Measurements from ENCODE around the gene PLXNA4.

The PLXNA4 gene

DNA sequence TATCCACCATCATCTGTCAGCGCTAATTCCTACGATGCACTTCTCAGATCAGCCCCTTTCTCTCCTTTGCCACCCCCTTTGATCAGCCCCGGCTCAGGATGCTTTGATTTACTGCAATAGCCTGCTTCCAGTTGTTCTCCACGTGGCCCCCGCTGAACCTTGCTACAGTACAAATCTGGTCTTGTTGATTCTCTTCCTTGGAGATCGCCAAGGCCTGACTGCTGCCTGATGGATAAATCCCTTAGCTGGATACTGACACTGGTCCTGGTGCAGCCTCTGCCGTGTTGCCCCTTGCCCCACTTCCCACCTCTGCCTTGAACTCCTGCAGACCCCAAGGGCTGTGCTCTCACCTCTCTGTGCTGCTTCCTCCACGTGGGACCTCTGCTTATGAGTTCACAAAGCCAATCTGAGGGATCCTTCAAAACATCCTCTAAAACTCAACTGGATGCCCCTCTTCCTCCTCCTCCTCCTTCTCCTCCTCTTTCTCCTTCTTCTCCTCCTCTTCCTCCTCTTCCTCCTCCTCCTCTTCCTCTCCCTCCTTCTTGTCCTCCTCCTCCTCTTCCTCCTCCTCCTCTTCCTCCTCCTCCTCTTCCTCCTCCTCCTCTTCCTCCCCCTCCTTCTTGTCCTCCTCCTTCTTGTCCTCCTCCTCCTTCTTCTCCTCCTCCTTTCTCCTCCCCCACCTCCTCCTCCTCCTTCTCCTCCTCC lies 15.3 kb downstream of the PLXNA4 start:
- Histone ChIP-seq H2AFZ (ENCODE audit: low read length) (no peak overlapping the region), H3K9ac (ENCODE audit: low read length) (no peak overlapping the region), H3K4me3 (ENCODE audit: low read depth, low read length, poor library complexity, severe bottlenecking) (no peak overlapping the region), H3K27ac (ENCODE audit: low read depth, low read length, poor library complexity, severe bottlenecking) (no peak overlapping the region), H3K79me2 (ENCODE audit: insufficient read depth, low read length) (no peaks in the 10 kb centered on the region), H3K4me2 (ENCODE audit: low read length) (no peak overlapping the region), H3K9me3 (ENCODE audit: low read length) (no peaks in the 10 kb centered on the region), H3K9me2 (ENCODE audit: low read depth, low read length) (no peaks in the 10 kb centered on the region), H3K4me1 (ENCODE audit: insufficient read depth, low read length, severe bottlenecking) (no peaks in the 10 kb centered on the region), H3K36me3 (ENCODE audit: insufficient read depth, low read length) (no peaks in the 10 kb centered on the region), H3K27me3 (ENCODE audit: insufficient read depth, low read length) (no peaks in the 10 kb centered on the region), H3F3A (ENCODE audit: insufficient read depth, low read length) (no peaks in the 10 kb centered on the region), H4K20me1 (ENCODE audit: insufficient read depth, low read length) (no peaks in the 10 kb centered on the region)
- no peak for TF ChIP-seq EZH2 (IDR thresholded peaks at IDR 0.05; ENCODE audit: borderline replicate concordance, low read length)
- TF ChIP-seq, protein P1, sequence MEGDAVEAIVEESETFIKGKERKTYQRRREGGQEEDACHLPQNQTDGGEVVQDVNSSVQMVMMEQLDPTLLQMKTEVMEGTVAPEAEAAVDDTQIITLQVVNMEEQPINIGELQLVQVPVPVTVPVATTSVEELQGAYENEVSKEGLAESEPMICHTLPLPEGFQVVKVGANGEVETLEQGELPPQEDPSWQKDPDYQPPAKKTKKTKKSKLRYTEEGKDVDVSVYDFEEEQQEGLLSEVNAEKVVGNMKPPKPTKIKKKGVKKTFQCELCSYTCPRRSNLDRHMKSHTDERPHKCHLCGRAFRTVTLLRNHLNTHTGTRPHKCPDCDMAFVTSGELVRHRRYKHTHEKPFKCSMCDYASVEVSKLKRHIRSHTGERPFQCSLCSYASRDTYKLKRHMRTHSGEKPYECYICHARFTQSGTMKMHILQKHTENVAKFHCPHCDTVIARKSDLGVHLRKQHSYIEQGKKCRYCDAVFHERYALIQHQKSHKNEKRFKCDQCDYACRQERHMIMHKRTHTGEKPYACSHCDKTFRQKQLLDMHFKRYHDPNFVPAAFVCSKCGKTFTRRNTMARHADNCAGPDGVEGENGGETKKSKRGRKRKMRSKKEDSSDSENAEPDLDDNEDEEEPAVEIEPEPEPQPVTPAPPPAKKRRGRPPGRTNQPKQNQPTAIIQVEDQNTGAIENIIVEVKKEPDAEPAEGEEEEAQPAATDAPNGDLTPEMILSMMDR (IDR thresholded peaks at IDR 0.05; ENCODE audit: low read length), result no peak

DNA sequence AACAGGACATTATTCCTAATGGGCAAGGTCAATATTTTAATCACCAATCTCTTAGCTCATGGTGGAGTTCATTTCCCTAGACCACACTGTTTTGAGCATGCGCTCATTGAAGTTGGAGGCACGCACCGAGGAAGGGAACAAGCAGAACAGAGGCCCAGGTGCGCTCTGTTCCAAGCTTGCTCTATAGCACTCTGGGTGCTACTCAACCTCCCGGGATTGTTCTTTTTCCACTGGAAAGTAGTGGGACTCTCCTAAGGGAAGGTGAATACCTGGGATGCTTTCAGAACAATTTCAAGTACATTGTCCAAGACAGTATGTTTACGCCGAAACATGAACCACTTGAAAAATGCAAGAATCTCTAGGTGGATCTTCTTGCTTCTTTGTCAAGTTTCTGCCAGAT lies 16.2 kb downstream of the PLXNA4 start:
- Histone ChIP-seq H3K27me3 (ENCODE audit: insufficient read depth, low read length) (no peaks in the 10 kb centered on the region), H3K27ac (ENCODE audit: low read depth, low read length, poor library complexity, severe bottlenecking) (no peak overlapping the region), H3K4me3 (ENCODE audit: low read depth, low read length, poor library complexity, severe bottlenecking) (no peak overlapping the region), H3K36me3 (ENCODE audit: insufficient read depth, low read length) (no peaks in the 10 kb centered on the region), H3K9ac (ENCODE audit: low read length) (no peak overlapping the region), H3F3A (ENCODE audit: insufficient read depth, low read length) (no peaks in the 10 kb centered on the region), H2AFZ (ENCODE audit: low read length) (no peak overlapping the region), H3K9me3 (ENCODE audit: low read length) (no peaks in the 10 kb centered on the region), H3K79me2 (ENCODE audit: insufficient read depth, low read length) (no peaks in the 10 kb centered on the region), H4K20me1 (ENCODE audit: insufficient read depth, low read length) (no peaks in the 10 kb centered on the region), H3K9me2 (ENCODE audit: low read depth, low read length) (no peaks in the 10 kb centered on the region), H3K4me2 (ENCODE audit: low read length) (no peak overlapping the region), H3K4me1 (ENCODE audit: insufficient read depth, low read length, severe bottlenecking) (no peaks in the 10 kb centered on the region)
- no peak for TF ChIP-seq EZH2 (IDR thresholded peaks at IDR 0.05; ENCODE audit: borderline replicate concordance, low read length)
- TF ChIP-seq, protein P1 (IDR thresholded peaks at IDR 0.05; ENCODE audit: low read length), result no peak

DNA sequence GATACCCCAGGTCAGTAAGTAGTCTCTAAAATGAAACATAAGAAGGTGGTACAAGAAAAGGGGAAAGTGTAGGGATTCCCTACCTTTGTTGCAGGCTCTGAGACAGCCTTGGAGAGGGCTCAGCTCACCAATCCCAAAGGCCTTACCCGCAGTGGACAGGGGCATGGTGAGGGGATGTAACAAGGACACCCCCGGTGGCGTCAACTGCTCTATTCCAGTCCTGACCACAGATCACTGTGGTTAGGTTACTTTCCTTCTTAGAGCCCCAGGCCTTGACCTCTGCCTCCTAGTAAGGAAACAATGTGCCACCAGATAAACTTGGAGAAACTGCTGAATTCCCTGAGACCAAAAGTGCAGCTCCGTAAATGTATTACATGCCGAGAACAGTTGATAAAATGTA lies 17.5 kb downstream of the PLXNA4 start:
- H2AFZ ChIP-seq (ENCODE audit: low read length), result no peak overlapping the region
- no peaks in the 10 kb centered on the region for H3K9me2 ChIP-seq (ENCODE audit: low read depth, low read length)
- H3F3A ChIP-seq (ENCODE audit: insufficient read depth, low read length), result no peaks in the 10 kb centered on the region
- no peak overlapping the region for H3K4me3 ChIP-seq (ENCODE audit: low read depth, low read length, poor library complexity, severe bottlenecking)
- H3K4me1 ChIP-seq (ENCODE audit: insufficient read depth, low read length, severe bottlenecking), result no peaks in the 10 kb centered on the region
- TF ChIP-seq, protein P1 (IDR thresholded peaks at IDR 0.05; ENCODE audit: low read length), result no peak
- TF ChIP-seq EZH2 (IDR thresholded peaks at IDR 0.05; ENCODE audit: borderline replicate concordance, low read length), result no peak
- no peak overlapping the region for H3K27ac ChIP-seq (ENCODE audit: low read depth, low read length, poor library complexity, severe bottlenecking)
- no peaks in the 10 kb centered on the region for H3K36me3 ChIP-seq (ENCODE audit: insufficient read depth, low read length)
- no peak overlapping the region for H3K4me2 ChIP-seq (ENCODE audit: low read length)
- no peaks in the 10 kb centered on the region for H4K20me1 ChIP-seq (ENCODE audit: insufficient read depth, low read length)
- no peaks in the 10 kb centered on the region for H3K79me2 ChIP-seq (ENCODE audit: insufficient read depth, low read length)
- no peak overlapping the region for H3K9ac ChIP-seq (ENCODE audit: low read length)
- H3K9me3 ChIP-seq (ENCODE audit: low read length), result no peaks in the 10 kb centered on the region
- H3K27me3 ChIP-seq (ENCODE audit: insufficient read depth, low read length), result no peaks in the 10 kb centered on the region
